H1 (cell line): ENCODE data around the gene STK32A. TPM values are rescaled to one million over a fixed set of nuclear protein-coding genes. Genes with fewer than 3 reads are reported as not detected.
A peak's percentile ranks its signal among the peaks of the same experiment; 100 is the strongest.

Source experiments
- CTCF ChIA-PET: fragments of 300-600 bp; sonication (Branson Sonifier 250); formaldehyde crosslinking; loops from one replicate; lab custom pipeline; 2021; ENCODE audit not compliant: partially characterized antibody; lab: Charles Lee
- POLR2A ChIA-PET: fragments of 300-600 bp; sonication (Branson Sonifier 250); formaldehyde crosslinking; loops from one replicate; lab custom pipeline; 2021; ENCODE audit warnings: inconsistent platforms; ENCODE audit not compliant: partially characterized antibody; lab: Charles Lee
- DNase-seq, 2 experiments: peaks; one replicate each; pipeline versions ENCODE4 v3.0.0 to v3.0.0-alpha.2; 2010 to 2022; ENCODE audit warnings: low spot score in 2 of 2, low read depth in 1 of 2, mixed read lengths in 1 of 2
- FAIRE-seq: peaks from 2 replicates; lab custom pipeline; 2011; peaks lifted over from hg19 to GRCh38; lab: Jason Lieb, UNC
- H2AFZ ChIP-seq: 2 replicates; pipeline ENCODE4 v1.8.1; 2012; ENCODE audit warnings: low read length, inconsistent platforms
- H2AK5ac ChIP-seq: 2 replicates; pipeline ENCODE4 v1.6.1; 2013; ENCODE audit warnings: low read depth, low read length
- H2BK120ac ChIP-seq: replicated peaks from 2 replicates; pipeline ENCODE3; 2013; ENCODE audit warnings: low read depth, low read length, inconsistent platforms
- H2BK12ac ChIP-seq: 2 replicates; pipeline ENCODE4 v1.6.1; 2013; ENCODE audit warnings: low read depth, low read length
- H2BK15ac ChIP-seq: 2 replicates; pipeline ENCODE4 v1.6.1; 2013; ENCODE audit warnings: low read length
- H2BK20ac ChIP-seq: 2 replicates; pipeline ENCODE4 v1.6.1; 2013; ENCODE audit warnings: low read length
- H2BK5ac ChIP-seq: 2 replicates; pipeline ENCODE4 v1.6.1; 2013; ENCODE audit warnings: low read depth, low read length
- H3K14ac ChIP-seq: 2 replicates; pipeline ENCODE4 v1.6.1; 2013; ENCODE audit warnings: inconsistent platforms; ENCODE audit not compliant: insufficient read length
- H3K18ac ChIP-seq: 2 replicates; pipeline ENCODE4 v1.6.1; 2013; ENCODE audit warnings: low read length; ENCODE audit errors: extremely low read depth
- H3K23ac ChIP-seq: 2 replicates; pipeline ENCODE4 v1.6.1; 2013; ENCODE audit warnings: inconsistent platforms; ENCODE audit not compliant: insufficient read length
- H3K23me2 ChIP-seq: 2 replicates; pipeline ENCODE4 v1.6.1; 2013; ENCODE audit warnings: low read depth, low read length
- H3K27ac ChIP-seq: 2 replicates; pipeline ENCODE4 v1.6.1; 2011; ENCODE audit warnings: low read depth, low read length, inconsistent platforms
- H3K27me3 ChIP-seq, 4 experiments: replicated peaks in 1 of 4; 1 replicate in 1 of 4; 2 replicates in 3 of 4; pipeline versions ENCODE4 v1.6.1 to v1.8.1; 2011 to 2013; ENCODE audit warnings: low read length in 3 of 4, mild to moderate bottlenecking in 3 of 4, inconsistent platforms in 2 of 4, mixed read lengths in 2 of 4, moderate library complexity in 1 of 4; ENCODE audit not compliant: control insufficient read depth in 3 of 4, insufficient read depth in 3 of 4; ENCODE audit errors: extremely low read depth in 1 of 4
- H3K36me3 ChIP-seq, 4 experiments: 2 replicates each; pipeline versions ENCODE4 v1.6.1 to v1.8.1; 2011 to 2013; ENCODE audit warnings: mild to moderate bottlenecking in 4 of 4, low read length in 3 of 4, moderate library complexity in 2 of 4, control low read depth in 1 of 4, inconsistent platforms in 1 of 4; ENCODE audit not compliant: insufficient read depth in 4 of 4, control insufficient read depth in 2 of 4
- H3K4ac ChIP-seq: replicated peaks from 2 replicates; pipeline ENCODE3; 2013; ENCODE audit warnings: low read length, low read depth, mixed read lengths, inconsistent platforms; ENCODE audit not compliant: insufficient read length
- H3K4me1 ChIP-seq, 4 experiments: replicated peaks in 1 of 4; 1 replicate in 1 of 4; 2 replicates in 3 of 4; pipeline versions ENCODE4 v1.6.1 to v1.8.1; 2011 to 2013; ENCODE audit warnings: low read length in 3 of 4, inconsistent platforms in 2 of 4, mixed read lengths in 1 of 4; ENCODE audit not compliant: insufficient read depth in 4 of 4, control insufficient read depth in 3 of 4
- H3K4me2 ChIP-seq, 2 experiments: 2 replicates each; pipeline versions ENCODE4 v1.6.1 to v1.8.1; 2011 to 2013; ENCODE audit warnings: low read depth in 2 of 2, low read length in 2 of 2, control low read depth in 1 of 2, inconsistent platforms in 1 of 2, mild to moderate bottlenecking in 1 of 2; ENCODE audit not compliant: insufficient read depth in 1 of 2
- H3K4me3 ChIP-seq, 4 experiments: fragments of 200-600, 300-600 bp in 1 of 4; sonication (generic), shearing (Covaris generic), sonication (Bioruptor Twin) in 1 of 4; 2 replicates each; pipeline versions ENCODE4 v1.5.1 to v1.8.1; 2011 to 2016; ENCODE audit warnings: low read length in 4 of 4, low read depth in 3 of 4, control low read depth in 2 of 4, inconsistent platforms in 2 of 4, mild to moderate bottlenecking in 2 of 4, mixed read lengths in 1 of 4, moderate library complexity in 1 of 4; ENCODE audit not compliant: insufficient read depth in 2 of 4; ENCODE audit errors: extremely low read depth in 1 of 4
- H3K56ac ChIP-seq: replicated peaks from 2 replicates; pipeline ENCODE3; 2013; ENCODE audit warnings: low read depth, mild to moderate bottlenecking, mixed read lengths, low read length, inconsistent platforms; ENCODE audit not compliant: insufficient read length
- H3K79me1 ChIP-seq: 2 replicates; pipeline ENCODE4 v1.6.1; 2013; ENCODE audit warnings: low read depth, low read length, control low read depth
- H3K79me2 ChIP-seq, 2 experiments: 2 replicates each; pipeline versions ENCODE4 v1.6.1 to v1.8.1; 2012 to 2013; ENCODE audit warnings: low read length in 2 of 2, mild to moderate bottlenecking in 2 of 2, inconsistent platforms in 1 of 2; ENCODE audit not compliant: insufficient read depth in 2 of 2, control insufficient read depth in 1 of 2
- H3K9ac ChIP-seq, 4 experiments: replicated peaks in 1 of 4; 1 replicate in 1 of 4; 2 replicates in 3 of 4; pipeline versions ENCODE4 v1.6.1 to v1.8.1; 2011 to 2013; ENCODE audit warnings: low read depth in 3 of 4, low read length in 3 of 4, control low read depth in 2 of 4, mild to moderate bottlenecking in 2 of 4, moderate library complexity in 2 of 4, inconsistent platforms in 1 of 4; ENCODE audit errors: extremely low read depth in 1 of 4
- H3K9me3 ChIP-seq, 2 experiments: 2 replicates each; pipeline versions ENCODE4 v1.6.1 to v1.8.1; 2012 to 2013; ENCODE audit warnings: mild to moderate bottlenecking in 2 of 2, moderate library complexity in 2 of 2, control low read depth in 1 of 2, inconsistent platforms in 1 of 2, low read depth in 1 of 2, low read length in 1 of 2, mixed read lengths in 1 of 2; ENCODE audit not compliant: insufficient read depth in 2 of 2
- H4K20me1 ChIP-seq, 2 experiments: replicated peaks in 1 of 2; 2 replicates each; pipeline versions ENCODE3 to v1.8.1; 2011 to 2013; ENCODE audit warnings: inconsistent platforms in 2 of 2, low read length in 2 of 2, mild to moderate bottlenecking in 1 of 2; ENCODE audit not compliant: insufficient read depth in 2 of 2, control insufficient read depth in 1 of 2
- H4K5ac ChIP-seq: 2 replicates; pipeline ENCODE4 v1.6.1; 2013; ENCODE audit warnings: low read length, low read depth, mixed read lengths, inconsistent platforms; ENCODE audit not compliant: insufficient read length
- H4K8ac ChIP-seq: 2 replicates; pipeline ENCODE4 v1.8.0; 2013; ENCODE audit warnings: mild to moderate bottlenecking, moderate library complexity, low read length, inconsistent platforms; ENCODE audit not compliant: insufficient read depth; ENCODE audit errors: extremely low read depth
- H4K91ac ChIP-seq: replicated peaks from 2 replicates; pipeline ENCODE3; 2013; ENCODE audit warnings: low read length, mixed read lengths, inconsistent platforms; ENCODE audit not compliant: insufficient read length
- POLR2A ChIP-seq, 2 experiments: IDR thresholded peaks; 1 replicate in 1 of 2; 2 replicates in 1 of 2; pipeline ENCODE4 v1.6.1; 2011; ENCODE audit warnings: low read depth in 2 of 2, low read length in 2 of 2, mild to moderate bottlenecking in 2 of 2; ENCODE audit errors: control extremely low read depth in 1 of 2
- POLR2AphosphoS5 ChIP-seq: IDR thresholded peaks from 2 replicates; pipeline ENCODE4 v1.6.1; 2011; ENCODE audit warnings: low read depth, low read length
- TAF1 ChIP-seq: IDR thresholded peaks from 2 replicates; pipeline ENCODE4 v1.6.1; 2011; ENCODE audit warnings: mild to moderate bottlenecking, low read depth, low read length
- WGBS, 2 experiments: shearing (Covaris generic) in 1 of 2; methylation state at CpG; one replicate each; pipeline versions ENCODE4 v1.1.6 to v1.1.7; 2013 to 2015; ENCODE audit warnings: low lambda C conversion rate in 2 of 2, mixed read lengths in 2 of 2, inconsistent platforms in 1 of 2, low coverage in 1 of 2, missing lambda C conversion rate in 1 of 2; ENCODE audit not compliant: insufficient replicate concordance in 2 of 2, insufficient coverage in 1 of 2, insufficient read length in 1 of 2; ENCODE audit errors: extremely low coverage in 1 of 2, missing lambda C conversion rate in 1 of 2; 5-methylcytosine and 5-hydroxymethylcytosine counted together
- polyA plus RNA-seq, 7 experiments: library from polyadenylated mRNA; depleted of rRNA in 3 of 7; stranded (reverse) in 5 of 7; unstranded in 2 of 7; fragments of >200 nt in 5 of 7; fragments of 200-250 nt in 2 of 7; gene quantifications; 1 replicate in 5 of 7; 2 replicates in 1 of 7; 4 replicates in 1 of 7; pipeline versions ENCODE4 v1.2.1 to v1.2.3, GENCODE V29; 2011 to 2013; ENCODE audit warnings: missing spikeins in 2 of 7, mixed read lengths in 2 of 7
- total RNA-seq: library from RNA; stranded (reverse); fragmentation: NEBNext Ultra II Directional; extraction: Animal tissue kit (Norgen Biotek cat#: 25700); gene quantifications from 2 replicates; pipeline ENCODE4 v1.2.1, GENCODE V29; 2021

The STK32A gene
- total and polyA plus RNA-seq, 2 of the 8 experiments (the other 6 are each of a cell fraction or from before 2014, with no cell fraction given), result 1.3 to 2.5 TPM

DNA sequence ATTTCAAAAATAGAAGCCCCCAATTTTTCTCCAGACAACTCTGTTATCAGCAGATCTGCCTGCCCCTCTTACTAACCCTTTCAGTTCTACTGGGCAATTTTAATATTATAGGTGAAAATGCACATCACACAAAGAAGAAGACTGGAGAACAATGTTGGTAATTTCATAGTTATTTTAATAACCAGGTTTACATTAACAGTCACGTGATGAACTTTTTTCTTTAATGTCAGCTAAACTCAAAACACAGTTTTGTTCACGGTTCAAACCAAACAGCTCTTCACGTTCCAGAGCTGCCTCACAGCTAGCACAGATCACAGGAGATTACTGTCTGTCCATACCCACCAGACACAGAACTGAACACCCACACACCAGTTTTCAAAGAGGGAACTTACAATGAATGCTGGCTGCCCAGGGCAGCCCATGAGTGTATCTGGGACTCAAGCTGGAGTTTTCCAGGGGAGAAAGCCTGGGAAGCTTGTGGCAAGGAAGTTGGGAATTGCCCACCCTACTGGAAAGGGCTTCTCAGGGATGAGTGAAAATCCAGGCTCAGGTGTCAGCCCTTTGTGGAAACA is 155.9 kb downstream of the STK32A start:
- WGBS, 2 experiments, result 90% methylated on average over 3 of the region's 3 CpGs; no CpG with 5 or more reads in 1 of the 2 experiments

More for the DNA sequence above, 155.9 kb downstream of the STK32A start:
- no peak overlapping the region for H2BK12ac ChIP-seq
- no peak overlapping the region for H4K5ac ChIP-seq
- no peaks in the 10 kb centered on the region for H3K9me3 ChIP-seq
- H3K14ac ChIP-seq, result no peak overlapping the region
- no peak overlapping the region for H3K18ac ChIP-seq
- H3K79me2 ChIP-seq, result no peaks in the 10 kb centered on the region
- H3K27me3 ChIP-seq, result no peaks in the 10 kb centered on the region; a peak in 1 of 7 replicates
- H4K91ac ChIP-seq, result no peak overlapping the region
- no peak overlapping the region for H2BK5ac ChIP-seq
- H2BK20ac ChIP-seq, result no peak overlapping the region
- H3K36me3 ChIP-seq, result peaks cover 17 to 56% (median 42%) of the 10 kb centered on the region in 4 experiments; a peak in 7 of 8 replicates
- POLR2A ChIA-PET, result no interaction called here
- H3K4me3 ChIP-seq, result no peak overlapping the region
- no peaks in the 10 kb centered on the region for H4K20me1 ChIP-seq
- no peaks in the 10 kb centered on the region; the same call in 1 of the 2 replicates for H3K23me2 ChIP-seq
- no peak overlapping the region for H2BK15ac ChIP-seq
- no peak overlapping the region for H2AFZ ChIP-seq
- no peak overlapping the region for H3K27ac ChIP-seq
- no peak for DNase-seq
- no peak overlapping the region for H2BK120ac ChIP-seq
- no peak overlapping the region for H2AK5ac ChIP-seq
- peaks cover 4 to 10% (median 8%) of the 10 kb centered on the region in 4 experiments; a peak in 5 of 7 replicates for H3K4me1 ChIP-seq
- FAIRE-seq, result no peak
- H4K8ac ChIP-seq, result no peak overlapping the region
- TF ChIP-seq TAF1 (no peak), POLR2AphosphoS5 (peak; percentile 34; the same call in 1 of the 2 replicates), POLR2A (IDR thresholded peaks at IDR 0.05; ENCODE audit: control extremely low read depth in 1 of 2, low read depth in 2 of 2, low read length in 2 of 2) (peak in 1 of 2 experiments; percentile 42; a peak in 1 of 3 replicates)
- no peak overlapping the region for H3K23ac ChIP-seq
- H3K9ac ChIP-seq, result no peak overlapping the region
- no peak overlapping the region for H3K4ac ChIP-seq
- H3K56ac ChIP-seq, result no peak overlapping the region
- CTCF ChIA-PET, result interaction anchor here (0.6 to 5.1 kb wide), 33 partner anchors 8 to 875 kb away, joined by 3 to 29 read pairs (median 4); partner anchors contain the start of genes GPR151 and STK32A
- no peak overlapping the region for H3K4me2 ChIP-seq
- H3K79me1 ChIP-seq, result no peaks in the 10 kb centered on the region; the same call in 1 of the 2 replicates
